ENCODE measurements around the gene MEF2D. TPM values are rescaled to one million over a fixed set of nuclear protein-coding genes. Genes with fewer than 3 reads are reported as not detected.

The MEF2D gene
- total RNA-seq, 1 donor from 2014 or later, result 60.8 TPM

DNA sequence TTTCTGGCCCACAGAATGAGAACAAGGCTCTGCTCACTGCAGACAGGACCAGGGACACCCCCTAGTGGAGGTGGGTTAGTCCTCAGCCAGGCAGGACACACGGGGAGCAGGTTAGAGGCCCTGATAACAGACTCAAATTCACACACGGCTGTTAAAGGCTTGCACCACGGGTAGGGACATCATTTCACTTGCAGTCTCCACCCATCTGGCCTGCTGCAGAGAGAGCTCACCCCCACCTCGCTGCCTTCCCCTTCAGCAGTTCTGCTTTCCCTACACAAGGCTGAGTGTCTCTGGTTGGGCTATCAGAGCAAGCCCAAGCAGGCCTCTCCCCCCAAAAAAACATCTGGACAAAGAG is 20.6 kb downstream of the MEF2D start:
- no peak overlapping the region for H3K27ac ChIP-seq
- peaks cover 85% of the 10 kb centered on the region for H3K36me3 ChIP-seq
- no peak for DNase-seq
- H3K4me3 ChIP-seq, result no peak overlapping the region
- intact Hi-C loops (cut with DNase I), result no loop called here
- no peaks in the 10 kb centered on the region for H3K27me3 ChIP-seq
- ATAC-seq, result peak; percentile 45
- TF ChIP-seq, protein P1, sequence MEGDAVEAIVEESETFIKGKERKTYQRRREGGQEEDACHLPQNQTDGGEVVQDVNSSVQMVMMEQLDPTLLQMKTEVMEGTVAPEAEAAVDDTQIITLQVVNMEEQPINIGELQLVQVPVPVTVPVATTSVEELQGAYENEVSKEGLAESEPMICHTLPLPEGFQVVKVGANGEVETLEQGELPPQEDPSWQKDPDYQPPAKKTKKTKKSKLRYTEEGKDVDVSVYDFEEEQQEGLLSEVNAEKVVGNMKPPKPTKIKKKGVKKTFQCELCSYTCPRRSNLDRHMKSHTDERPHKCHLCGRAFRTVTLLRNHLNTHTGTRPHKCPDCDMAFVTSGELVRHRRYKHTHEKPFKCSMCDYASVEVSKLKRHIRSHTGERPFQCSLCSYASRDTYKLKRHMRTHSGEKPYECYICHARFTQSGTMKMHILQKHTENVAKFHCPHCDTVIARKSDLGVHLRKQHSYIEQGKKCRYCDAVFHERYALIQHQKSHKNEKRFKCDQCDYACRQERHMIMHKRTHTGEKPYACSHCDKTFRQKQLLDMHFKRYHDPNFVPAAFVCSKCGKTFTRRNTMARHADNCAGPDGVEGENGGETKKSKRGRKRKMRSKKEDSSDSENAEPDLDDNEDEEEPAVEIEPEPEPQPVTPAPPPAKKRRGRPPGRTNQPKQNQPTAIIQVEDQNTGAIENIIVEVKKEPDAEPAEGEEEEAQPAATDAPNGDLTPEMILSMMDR (IDR thresholded peaks at IDR 0.05), result no peak
- peaks cover 20% of the 10 kb centered on the region for H3K4me1 ChIP-seq
- no peaks in the 10 kb centered on the region for H3K9me3 ChIP-seq

DNA sequence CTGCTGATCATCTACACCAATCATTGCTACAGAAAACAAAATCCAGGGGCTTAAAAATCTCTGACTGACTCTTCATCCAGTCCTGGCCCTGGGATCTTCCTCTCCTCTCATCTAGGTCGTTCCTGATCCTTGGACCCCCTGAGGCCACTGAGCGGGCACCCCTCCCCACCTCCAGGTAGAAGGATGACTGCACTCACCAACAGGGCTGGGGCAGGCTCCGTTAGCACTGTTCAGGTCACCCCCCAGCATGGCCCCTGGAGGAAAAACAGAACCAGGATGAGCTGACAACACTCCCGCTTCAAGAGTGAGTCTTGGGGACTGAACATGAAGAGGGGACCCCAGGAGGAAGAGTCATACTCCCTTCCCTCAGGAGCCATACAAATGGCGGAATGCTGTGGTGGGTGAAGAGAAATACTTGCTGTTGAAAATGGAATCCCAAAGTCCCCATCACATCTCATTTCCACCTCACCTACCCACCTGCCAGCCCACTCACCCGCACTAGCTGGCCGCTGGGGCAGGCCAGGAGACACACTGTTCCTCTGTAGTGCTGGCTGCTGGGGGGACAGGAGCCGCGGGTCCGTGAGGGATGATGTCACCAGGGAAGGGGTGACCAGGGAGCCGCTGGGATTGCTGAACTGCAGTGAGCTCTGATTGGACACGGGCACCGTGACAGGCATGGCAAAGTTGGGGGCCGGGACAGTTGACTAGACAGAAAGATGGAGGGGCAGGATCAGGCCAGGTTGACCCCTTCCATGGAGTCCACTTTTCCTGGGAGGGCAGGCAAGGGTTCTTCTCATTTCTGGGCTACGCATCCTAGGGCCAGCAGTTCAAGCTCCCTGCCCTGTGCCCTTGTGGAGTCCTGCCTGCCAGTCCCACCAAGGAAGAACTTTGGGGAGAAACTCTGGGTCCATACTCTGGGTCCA is 21.2 kb downstream of the MEF2D start:
- DNase-seq (no peak), ATAC-seq (no peak)
- intact Hi-C loops (cut with DNase I), result no loop called here
- no peak overlapping the region for H3K27ac ChIP-seq
- H3K9me3 ChIP-seq, result no peaks in the 10 kb centered on the region
- peaks cover 14% of the 10 kb centered on the region for H3K4me1 ChIP-seq
- H3K27me3 ChIP-seq, result no peaks in the 10 kb centered on the region
- H3K4me3 ChIP-seq, result no peak overlapping the region
- peaks cover 91% of the 10 kb centered on the region for H3K36me3 ChIP-seq
- TF ChIP-seq, protein P1 (IDR thresholded peaks at IDR 0.05), result no peak

DNA sequence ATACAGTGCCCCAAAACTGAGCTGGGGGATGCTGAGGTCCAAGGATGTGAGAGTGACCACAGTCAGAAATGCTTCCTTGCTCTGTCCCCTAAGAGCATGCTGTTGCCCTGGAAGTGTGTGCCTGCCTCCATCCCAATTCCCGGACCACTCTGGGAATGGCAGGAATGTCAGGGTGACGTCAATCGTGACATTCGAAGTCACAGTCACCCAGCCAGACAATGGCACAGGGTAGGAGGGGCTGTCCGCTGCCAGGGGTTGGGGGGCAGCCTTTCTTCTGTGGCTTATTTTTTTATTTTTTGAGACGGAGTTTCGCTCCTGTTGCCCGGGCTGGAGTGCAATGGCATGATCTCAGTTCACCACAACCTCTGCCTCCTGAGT is 22.3 kb downstream of the MEF2D start:
- no peak overlapping the region for H3K27ac ChIP-seq
- H3K27me3 ChIP-seq, result no peaks in the 10 kb centered on the region
- intact Hi-C loops (cut with DNase I), result no loop called here
- ATAC-seq (no peak), DNase-seq (no peak)
- H3K4me1 ChIP-seq, result peaks cover 9% of the 10 kb centered on the region
- H3K9me3 ChIP-seq, result no peaks in the 10 kb centered on the region
- no peak overlapping the region for H3K4me3 ChIP-seq
- peaks cover 100% of the 10 kb centered on the region for H3K36me3 ChIP-seq
- TF ChIP-seq, protein P1 (IDR thresholded peaks at IDR 0.05), result no peak

DNA sequence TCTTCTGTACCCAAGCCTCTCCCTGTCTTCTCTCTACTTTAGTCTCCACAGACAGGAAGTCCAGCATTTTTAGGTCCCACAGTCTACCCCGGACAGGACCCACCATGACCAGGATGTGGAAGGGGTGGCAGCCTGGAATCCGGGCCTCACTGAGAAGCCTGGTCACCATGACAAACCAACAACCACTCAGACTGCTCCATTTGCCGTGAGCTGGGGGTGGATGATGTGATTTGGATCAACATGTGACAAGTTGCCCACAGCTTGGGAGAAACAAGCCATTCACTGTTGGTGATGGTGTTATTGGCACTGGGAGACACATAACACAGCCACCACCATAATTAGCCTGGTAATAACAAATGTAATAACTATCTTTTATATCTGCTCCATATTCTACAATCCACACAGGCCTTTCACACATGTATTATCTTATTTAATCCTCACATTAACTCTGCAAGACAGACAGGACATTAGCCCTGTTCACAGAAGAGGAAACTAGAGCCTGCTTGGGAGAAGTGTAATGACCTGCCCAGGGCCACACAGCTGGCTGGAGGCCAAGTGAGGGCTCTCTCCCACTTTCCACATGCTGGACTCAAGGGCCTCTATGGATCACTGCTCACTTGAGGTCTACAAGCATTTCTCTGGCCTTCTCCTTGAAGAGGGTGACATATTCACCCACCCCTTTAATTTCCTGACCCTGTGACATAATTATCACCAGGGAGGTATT is 22.9 kb downstream of the MEF2D start:
- DNase-seq (no peak), ATAC-seq (no peak)
- Histone ChIP-seq H3K4me1 (peaks cover 9% of the 10 kb centered on the region), H3K27me3 (no peaks in the 10 kb centered on the region), H3K27ac (peak overlapping the region; percentile 9), H3K4me3 (no peak overlapping the region), H3K36me3 (peaks cover 100% of the 10 kb centered on the region), H3K9me3 (no peaks in the 10 kb centered on the region)
- TF ChIP-seq, protein P1 (IDR thresholded peaks at IDR 0.05), result no peak
- intact Hi-C loops (cut with DNase I), result no loop called here

DNA sequence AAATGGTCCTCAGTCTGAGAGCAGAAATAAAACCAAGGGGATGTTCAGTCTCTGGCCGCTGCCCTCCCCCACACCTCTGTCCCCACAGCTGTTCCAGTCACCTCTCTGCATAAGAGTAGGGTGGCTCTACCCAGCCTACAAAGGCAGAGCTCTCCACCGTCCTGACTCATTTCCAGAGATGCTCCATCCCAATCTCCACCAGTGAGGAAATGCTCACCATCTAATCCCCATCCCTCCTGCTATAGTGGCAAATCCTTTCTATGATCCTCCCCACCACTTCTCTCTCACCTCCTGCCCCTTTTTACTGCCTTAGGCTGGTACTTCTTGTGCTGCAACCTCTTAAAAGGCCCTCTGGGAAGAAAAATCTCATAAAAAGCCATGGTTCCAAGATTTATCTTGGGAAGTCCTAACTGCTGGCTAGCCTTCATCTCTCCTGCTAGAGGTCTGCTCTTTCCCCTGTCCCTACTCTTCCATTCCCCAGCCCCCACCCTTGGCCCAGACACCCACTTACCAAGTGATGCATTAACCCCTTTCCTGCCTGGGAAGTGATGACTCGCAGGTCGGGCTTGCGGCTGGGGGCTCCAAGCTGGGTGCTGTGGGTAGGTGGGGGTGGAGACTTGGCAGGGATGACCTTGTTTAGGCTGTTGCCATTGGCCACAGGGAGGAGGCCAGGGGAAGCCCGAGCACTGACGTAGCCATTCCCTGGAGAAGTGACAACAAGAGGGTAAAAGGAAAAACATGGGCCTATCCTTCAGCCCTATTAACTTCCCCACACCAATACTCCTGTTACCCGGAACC is 23.9 kb downstream of the MEF2D start:
- peaks cover 16% of the 10 kb centered on the region for H3K4me1 ChIP-seq
- TF ChIP-seq, protein P1 (IDR thresholded peaks at IDR 0.05), result no peak
- peak overlapping the region; percentile 55 for H3K27ac ChIP-seq
- DNase-seq, result no peak
- peaks cover 99% of the 10 kb centered on the region for H3K36me3 ChIP-seq
- no peak overlapping the region for H3K4me3 ChIP-seq
- ATAC-seq, result no peak
- intact Hi-C loops (cut with DNase I), result no loop called here
- H3K27me3 ChIP-seq, result no peaks in the 10 kb centered on the region
- H3K9me3 ChIP-seq, result no peaks in the 10 kb centered on the region
